Urinary bladder (tissue), 4 donors: Measurements from ENCODE around the gene MRPL52. TPM values are rescaled to one million over a fixed set of nuclear protein-coding genes. Genes with fewer than 3 reads are reported as not detected.
"Not testable (repeated sequence)": the region's sequence is repeated elsewhere in the genome, so short reads cannot be mapped to it uniquely, and the experiment has no call there.

ENCODE experiments used
- DNase-seq: peaks from one replicate; pipeline ENCODE4 v3.0.0-alpha.2; 2015; ENCODE audit errors: extremely low spot score
- H3K27ac ChIP-seq: one replicate; pipeline ENCODE4 v1.5.1; 2013; ENCODE audit warnings: low read depth, mild to moderate bottlenecking, moderate library complexity
- H3K36me3 ChIP-seq: one replicate; pipeline ENCODE4 v1.6.1; 2013; ENCODE audit warnings: mild to moderate bottlenecking, moderate library complexity; ENCODE audit not compliant: insufficient read depth
- H3K4me1 ChIP-seq: one replicate; pipeline ENCODE4 v1.6.1; 2013; ENCODE audit warnings: mild to moderate bottlenecking, moderate library complexity; ENCODE audit not compliant: insufficient read depth
- H3K4me3 ChIP-seq: one replicate; pipeline ENCODE4 v1.5.1; 2013; ENCODE audit warnings: low read depth, low read length
- WGBS: extraction: QIAGEN DNeasy Blood & Tissue Kit; methylation state at CpG from one replicate; pipeline ENCODE4 v1.1.7; 2013; 5-methylcytosine and 5-hydroxymethylcytosine counted together
- polyA plus RNA-seq: library from polyadenylated mRNA; stranded (reverse); fragments of 200-250 nt; gene quantifications from one replicate; pipeline ENCODE4 v1.2.3, GENCODE V29; 2013
- total RNA-seq: library from RNA; depleted of rRNA; stranded (reverse); fragments of >200 nt; gene quantifications from one replicate; pipeline ENCODE4 v1.2.3, GENCODE V29; 2014
- donor health status: healthy with polysubstance abuse.
- donor health status: healthy.

The MRPL52 gene
- total and polyA plus RNA-seq, 2 donors, result 21.5 to 77.0 TPM

DNA sequence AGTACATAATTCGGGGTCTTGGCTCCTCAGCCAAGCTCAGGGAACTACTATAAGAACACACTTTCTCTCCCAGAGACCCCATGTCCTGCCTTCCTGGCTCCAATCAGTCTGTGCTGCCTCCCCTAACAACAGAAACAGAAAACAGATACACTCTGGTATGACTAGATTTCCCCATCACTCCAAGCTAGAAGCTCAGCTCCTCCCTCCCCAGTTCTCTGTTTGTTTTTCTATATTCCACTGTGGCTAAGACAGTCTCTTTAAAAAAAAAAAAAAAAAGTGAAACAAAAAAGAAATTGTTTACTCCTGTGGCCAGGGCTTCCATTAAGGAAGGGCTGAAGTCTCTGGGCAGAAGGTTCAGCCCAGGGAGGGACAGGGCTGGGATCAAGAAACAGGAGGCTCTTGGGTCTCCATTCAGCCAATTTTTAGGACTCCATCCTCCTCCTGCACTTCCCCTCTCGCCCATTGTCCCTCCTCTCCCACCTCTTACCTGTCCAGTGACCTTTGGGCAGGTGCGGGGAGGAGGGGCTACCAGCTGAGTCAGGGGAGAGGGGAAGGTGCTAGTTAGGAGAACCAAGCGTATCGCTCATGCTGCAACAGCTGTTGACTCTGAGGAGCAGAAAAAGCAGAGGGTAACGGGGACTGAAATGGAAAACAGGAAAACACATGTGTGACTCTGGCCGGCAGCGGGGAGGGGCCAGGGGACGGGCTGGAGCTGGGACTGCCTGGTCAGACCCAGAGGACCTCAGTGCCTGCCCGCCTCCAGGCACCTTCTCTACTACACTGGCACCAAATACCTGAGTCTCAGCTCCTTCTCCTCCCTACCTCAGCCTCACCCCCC, 10.3 kb upstream of the MRPL52 start:
- no peak for DNase-seq
- Histone ChIP-seq H3K27ac (peak overlapping the region; percentile 68), H3K36me3 (no peaks in the 10 kb centered on the region), H3K4me3 (peak overlapping the region; percentile 6), H3K4me1 (no peaks in the 10 kb centered on the region)
- WGBS, result 23% methylated on average over 10 of the region's 10 CpGs

DNA sequence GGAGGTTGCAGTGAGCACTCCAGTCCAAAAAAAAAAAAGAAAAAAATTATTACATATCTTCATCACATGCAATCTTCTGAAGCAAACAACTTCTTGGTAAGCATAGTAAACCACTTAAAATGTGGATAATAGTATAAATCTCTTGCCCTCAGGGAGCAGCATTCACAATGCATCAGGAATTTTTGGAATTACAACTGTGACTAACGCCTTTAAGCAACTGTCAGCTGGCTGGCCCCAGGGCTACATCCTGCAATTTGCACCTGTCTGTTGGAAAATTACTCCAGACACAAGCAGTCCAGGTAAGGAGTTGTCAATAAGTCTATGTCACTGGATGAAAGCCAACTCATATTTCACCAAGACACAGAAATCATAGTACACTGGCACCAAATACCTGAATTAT, 9.0 kb upstream of the MRPL52 start:
- H3K4me1 ChIP-seq, result no peaks in the 10 kb centered on the region
- DNase-seq, result no peak
- no peaks in the 10 kb centered on the region for H3K36me3 ChIP-seq
- 94% methylated on average over 1 of the region's 1 CpG for WGBS
- H3K4me3 ChIP-seq, result no peak overlapping the region
- no peak overlapping the region for H3K27ac ChIP-seq

DNA sequence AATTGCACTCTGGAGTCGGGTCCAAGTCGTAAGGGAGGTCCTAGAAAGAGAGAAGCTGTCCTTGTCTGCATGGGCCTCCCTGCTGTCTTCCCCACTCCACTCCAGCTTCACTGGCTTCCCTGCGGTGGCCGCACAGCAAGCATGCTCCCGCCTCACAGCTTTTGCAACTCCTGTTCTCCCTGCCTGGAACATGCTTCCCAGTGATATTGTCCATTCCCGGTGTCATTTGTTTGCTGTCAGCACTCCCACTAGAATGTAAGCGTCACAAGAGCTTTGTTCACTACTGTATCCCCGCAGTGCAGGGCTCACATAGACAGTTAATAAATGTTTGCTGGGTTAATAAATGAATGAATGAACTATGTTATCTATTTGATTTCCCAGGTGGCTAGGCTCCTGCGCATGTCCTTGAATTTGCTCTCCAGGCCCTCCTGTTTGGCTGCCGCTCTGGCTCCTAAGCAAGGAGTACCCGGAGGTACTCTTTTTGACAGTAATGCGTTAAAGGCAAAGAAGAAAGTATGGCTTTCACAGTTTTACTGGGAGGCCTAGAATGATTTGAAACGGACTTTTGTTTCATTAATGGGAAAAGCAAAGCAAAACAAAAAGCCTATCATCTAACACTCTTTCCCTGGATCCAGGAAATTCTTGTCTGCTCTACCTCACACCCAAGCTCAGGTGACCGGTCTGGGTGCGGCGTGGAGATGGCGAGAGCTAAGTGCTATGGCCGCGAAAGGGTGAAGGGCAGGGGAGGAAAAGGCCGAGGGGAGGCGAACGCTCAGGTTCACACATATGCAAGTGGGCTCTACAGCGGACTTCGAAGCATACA, 8.3 kb upstream of the MRPL52 start:
- no peak for DNase-seq
- Histone ChIP-seq H3K4me3 (no peak overlapping the region), H3K36me3 (no peaks in the 10 kb centered on the region), H3K4me1 (no peaks in the 10 kb centered on the region), H3K27ac (no peak overlapping the region)
- 86% methylated on average over 24 of the region's 24 CpGs for WGBS

- H3K4me3 ChIP-seq, result peak overlapping the region; percentile 33
- WGBS, result 53% methylated on average over 32 of the region's 32 CpGs
- DNase-seq, result no peak
- H3K36me3 ChIP-seq, result no peaks in the 10 kb centered on the region
- H3K27ac ChIP-seq, result peak overlapping the region; percentile 42
- no peaks in the 10 kb centered on the region for H3K4me1 ChIP-seq
Measured at GRCh38 chr14:22822016-22822570, 7.6 kb upstream of the MRPL52 start.

- peak overlapping the region; percentile 33 for H3K4me3 ChIP-seq
- no peaks in the 10 kb centered on the region for H3K36me3 ChIP-seq
- no peaks in the 10 kb centered on the region for H3K4me1 ChIP-seq
- WGBS, result under 1% methylated on average over 34 of the region's 34 CpGs
- peak overlapping the region; percentile 42 for H3K27ac ChIP-seq
- DNase-seq, result peak; percentile 70
Measured at GRCh38 chr14:22822571-22823098, 7.1 kb upstream of the MRPL52 start.

DNA sequence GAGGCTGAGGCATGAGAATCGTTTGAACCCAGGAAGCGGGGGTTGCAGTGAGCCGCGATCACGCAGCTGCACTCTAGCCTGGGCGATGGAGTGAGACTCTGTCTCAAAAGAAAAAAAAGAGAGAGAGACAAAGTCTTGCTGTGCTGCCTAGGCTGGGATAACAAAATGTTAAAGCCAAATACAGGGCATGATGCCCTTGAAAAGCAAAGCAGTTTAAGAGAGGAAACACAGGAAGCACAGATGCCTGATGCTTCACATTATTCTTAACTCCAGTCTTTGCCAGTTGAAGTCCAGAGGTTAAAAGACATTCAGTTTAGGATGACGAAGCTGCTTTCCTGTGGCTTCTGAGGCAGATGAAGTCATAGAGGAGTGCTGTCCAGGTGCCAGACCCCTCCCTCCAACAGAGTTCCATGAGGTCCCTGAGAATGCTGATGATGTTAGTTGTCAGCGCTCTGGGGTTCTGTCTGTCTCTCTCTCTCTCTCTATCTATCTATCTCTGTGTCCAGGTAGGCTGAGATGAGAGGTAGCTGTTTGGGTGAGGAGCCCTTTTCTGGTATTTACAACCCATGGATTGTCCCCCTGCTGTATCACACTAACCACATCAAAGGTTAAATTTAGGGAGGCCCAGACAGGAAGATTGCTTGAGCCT, 4.9 kb upstream of the MRPL52 start:
- no peak for DNase-seq
- Histone ChIP-seq H3K36me3 (no peaks in the 10 kb centered on the region), H3K27ac (no peak overlapping the region), H3K4me3 (no peak overlapping the region), H3K4me1 (no peaks in the 10 kb centered on the region)
- WGBS, result 50% methylated on average over 8 of the region's 8 CpGs

- not testable (repeated sequence) for DNase-seq, H3K36me3 ChIP-seq, H3K27ac ChIP-seq, H3K4me3 ChIP-seq, H3K4me1 ChIP-seq
- WGBS, result 80% methylated on average over 12 of the region's 12 CpGs
Measured at GRCh38 chr14:22829076-22829660, 519 bp upstream of the MRPL52 start.

- Histone ChIP-seq H3K36me3 (no peaks in the 10 kb centered on the region), H3K4me3 (peak overlapping the region; percentile 73), H3K27ac (no peak overlapping the region), H3K4me1 (no peaks in the 10 kb centered on the region)
- 20% methylated on average over 3 of the region's 3 CpGs for WGBS
- DNase-seq, result no peak
Measured at GRCh38 chr14:22830443-22831010, 840 bp downstream of the MRPL52 start.

- Histone ChIP-seq H3K4me3 (no peak overlapping the region), H3K4me1 (no peaks in the 10 kb centered on the region), H3K27ac (no peak overlapping the region), H3K36me3 (no peaks in the 10 kb centered on the region)
- WGBS, result 78% methylated on average over 3 of the region's 3 CpGs
- no peak for DNase-seq
Measured at GRCh38 chr14:22835505-22835904, 5.8 kb downstream of the MRPL52 start.

DNA sequence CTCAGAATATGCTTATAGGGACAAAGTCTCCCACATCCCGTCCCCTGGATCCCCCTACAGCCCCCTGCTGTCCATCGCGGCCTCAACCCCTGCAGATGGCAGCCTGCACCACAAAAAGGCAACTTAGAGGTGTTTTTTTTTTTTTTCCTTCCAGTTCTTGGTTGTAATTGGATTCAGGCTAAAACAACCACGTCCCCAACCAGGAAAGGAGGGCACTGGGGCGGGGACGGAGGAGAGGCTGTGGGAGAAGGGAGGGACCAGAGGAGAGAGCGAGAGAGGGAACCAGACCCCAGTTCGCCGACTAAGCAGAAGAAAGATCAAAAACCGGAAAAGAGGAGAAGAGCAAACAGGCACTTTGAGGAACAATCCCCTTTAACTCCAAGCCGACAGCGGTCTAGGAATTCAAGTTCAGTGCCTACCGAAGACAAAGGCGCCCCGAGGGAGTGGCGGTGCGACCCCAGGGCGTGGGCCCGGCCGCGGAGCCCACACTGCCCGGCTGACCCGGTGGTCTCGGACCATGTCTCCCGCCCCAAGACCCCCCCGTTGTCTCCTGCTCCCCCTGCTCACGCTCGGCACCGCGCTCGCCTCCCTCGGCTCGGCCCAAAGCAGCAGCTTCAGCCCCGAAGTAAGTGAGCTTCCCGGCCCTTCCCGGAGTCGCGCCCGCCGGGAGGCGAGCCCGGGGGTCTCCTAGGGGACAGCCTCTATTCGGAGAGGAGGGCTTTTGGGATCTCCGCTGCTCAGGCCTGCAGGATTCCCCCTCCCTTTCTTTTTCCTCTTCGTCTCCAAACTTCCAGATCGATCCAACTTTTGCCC, 6.8 kb downstream of the MRPL52 start, which contains the start of gene MMP14:
Gene MMP14, plus strand, starts transcription at position 285 of the 813 bp plus-strand sequence. Its CDS starts 233 bp downstream, at position 518.
- Histone ChIP-seq H3K4me3 (peak within 1 kb of the TSS; percentile 90), H3K36me3 (peaks cover 3% of the 10 kb centered on the region), H3K4me1 (no peaks in the 10 kb centered on the region), H3K27ac (peak within 1 kb of the TSS; percentile 95)
- DNase-seq, result peak; percentile 81
- 2% methylated on average over 46 of the region's 46 CpGs for WGBS

GRCh38 chr14:22837114-22837749, 7.5 kb downstream of the MRPL52 start:
- peak overlapping the region; percentile 90 for H3K4me3 ChIP-seq
- peak overlapping the region; percentile 95 for H3K27ac ChIP-seq
- under 1% methylated on average over 57 of the region's 57 CpGs for whole genome bisulfite sequencing
- H3K4me1 ChIP-seq, result no peaks in the 10 kb centered on the region
- no peak for DNase-seq
- H3K36me3 ChIP-seq, result peaks cover 3% of the 10 kb centered on the region
